Progenitor cell of endocrine pancreas (in vitro differentiated cells): Measurements from ENCODE around the gene IGFBP1. TPM values are rescaled to one million over a fixed set of nuclear protein-coding genes. Genes with fewer than 3 reads are reported as not detected.

Source experiments
- DNase-seq: peaks from one replicate; pipeline ENCODE4 v3.0.0; 2021; ENCODE audit warnings: low spot score; ENCODE audit not compliant: unreplicated experiment
- H3K27ac Mint-ChIP-seq: 2 replicates; pipeline ENCODE4 v1.8.0; 2021; ENCODE audit warnings: mild to moderate bottlenecking, moderate library complexity, mixed read lengths
- H3K27me3 Mint-ChIP-seq: 2 replicates; pipeline ENCODE4 v1.8.0; 2021; ENCODE audit warnings: mixed read lengths
- H3K36me3 Mint-ChIP-seq: 2 replicates; pipeline ENCODE4 v1.8.0; 2022; ENCODE audit warnings: mixed read lengths; ENCODE audit not compliant: insufficient read depth
- H3K4me1 Mint-ChIP-seq: 2 replicates; pipeline ENCODE4 v1.8.0; 2021; ENCODE audit warnings: low read depth, mixed read lengths
- H3K4me3 Mint-ChIP-seq: 2 replicates; pipeline ENCODE4 v1.8.0; 2021; ENCODE audit warnings: low read depth, mild to moderate bottlenecking, moderate library complexity, mixed read lengths
- H3K9me3 Mint-ChIP-seq: 2 replicates; pipeline ENCODE4 v1.8.0; 2021; ENCODE audit warnings: low read depth, mixed read lengths
- CTCF ChIP-seq: fragments of 200-600 bp; sonication (generic); IDR thresholded peaks from one replicate; pipeline ENCODE4 v1.5.0; 2021; ENCODE audit warnings: antibody characterized with exemption, mild to moderate bottlenecking; ENCODE audit not compliant: unreplicated experiment
- total RNA-seq: library from RNA; stranded (reverse); gene quantifications from 2 replicates; pipeline ENCODE4 v1.2.1, GENCODE V29; 2021

Gene IGFBP1
- total RNA-seq, 1 donor from 2014 or later: 0.24 TPM

GRCh38 chr7:45914911-45915310, 26.6 kb downstream of the IGFBP1 start:
- TF ChIP-seq CTCF: no peak
- Mint-ChIP-seq H3K9me3 (no peaks in the 10 kb centered on the region), H3K4me3 (no peak overlapping the region), H3K4me1 (peaks cover 2% of the 10 kb centered on the region), H3K27ac (no peak overlapping the region), H3K27me3 (peaks cover 30% of the 10 kb centered on the region), H3K36me3 (no peaks in the 10 kb centered on the region)
- DNase-seq: no peak

- H3K27ac Mint-ChIP-seq: no peak overlapping the region
- H3K4me1 Mint-ChIP-seq: peaks cover 6% of the 10 kb centered on the region
- no peak for DNase-seq
- no peak overlapping the region for H3K4me3 Mint-ChIP-seq
- H3K9me3 Mint-ChIP-seq: no peaks in the 10 kb centered on the region
- no peaks in the 10 kb centered on the region for H3K36me3 Mint-ChIP-seq
- no peak for TF ChIP-seq CTCF
- H3K27me3 Mint-ChIP-seq: peaks cover 36% of the 10 kb centered on the region
Observed at GRCh38 chr7:45915606-45916005, 27.3 kb downstream of the IGFBP1 start.

- no peak for TF ChIP-seq CTCF
- H3K36me3 Mint-ChIP-seq: no peaks in the 10 kb centered on the region
- H3K4me3 Mint-ChIP-seq: no peak overlapping the region
- H3K4me1 Mint-ChIP-seq: peaks cover 6% of the 10 kb centered on the region
- no peak overlapping the region for H3K27ac Mint-ChIP-seq
- no peak for DNase-seq
- H3K27me3 Mint-ChIP-seq: peaks cover 43% of the 10 kb centered on the region
- H3K9me3 Mint-ChIP-seq: no peaks in the 10 kb centered on the region
Observed at GRCh38 chr7:45917064-45917463, 28.8 kb downstream of the IGFBP1 start.

GRCh38 chr7:45917658-45918057, 29.4 kb downstream of the IGFBP1 start:
- Mint-ChIP-seq H3K4me3 (no peak overlapping the region), H3K4me1 (peaks cover 12% of the 10 kb centered on the region), H3K9me3 (no peaks in the 10 kb centered on the region), H3K27me3 (peaks cover 49% of the 10 kb centered on the region), H3K27ac (no peak overlapping the region), H3K36me3 (no peaks in the 10 kb centered on the region)
- DNase-seq: peak; percentile 85
- TF ChIP-seq CTCF: peak; percentile 98

- Mint-ChIP-seq H3K4me3 (no peak overlapping the region), H3K9me3 (no peaks in the 10 kb centered on the region), H3K4me1 (peaks cover 14% of the 10 kb centered on the region), H3K36me3 (no peaks in the 10 kb centered on the region), H3K27ac (no peak overlapping the region), H3K27me3 (peaks cover 57% of the 10 kb centered on the region)
- TF ChIP-seq CTCF: no peak
- no peak for DNase-seq
Observed at GRCh38 chr7:45918556-45918955, 30.3 kb downstream of the IGFBP1 start.
